ENCODE measurements around the gene PYCR2. TPM values are rescaled to one million over a fixed set of nuclear protein-coding genes. Genes with fewer than 3 reads are reported as not detected.

The PYCR2 gene
- total and polyA plus RNA-seq, 10 of the 15 experiments (the other 5 are each of a cell fraction or from before 2014, with no cell fraction given): 1.7 to 81.8 (median 54.9) TPM

DNA sequence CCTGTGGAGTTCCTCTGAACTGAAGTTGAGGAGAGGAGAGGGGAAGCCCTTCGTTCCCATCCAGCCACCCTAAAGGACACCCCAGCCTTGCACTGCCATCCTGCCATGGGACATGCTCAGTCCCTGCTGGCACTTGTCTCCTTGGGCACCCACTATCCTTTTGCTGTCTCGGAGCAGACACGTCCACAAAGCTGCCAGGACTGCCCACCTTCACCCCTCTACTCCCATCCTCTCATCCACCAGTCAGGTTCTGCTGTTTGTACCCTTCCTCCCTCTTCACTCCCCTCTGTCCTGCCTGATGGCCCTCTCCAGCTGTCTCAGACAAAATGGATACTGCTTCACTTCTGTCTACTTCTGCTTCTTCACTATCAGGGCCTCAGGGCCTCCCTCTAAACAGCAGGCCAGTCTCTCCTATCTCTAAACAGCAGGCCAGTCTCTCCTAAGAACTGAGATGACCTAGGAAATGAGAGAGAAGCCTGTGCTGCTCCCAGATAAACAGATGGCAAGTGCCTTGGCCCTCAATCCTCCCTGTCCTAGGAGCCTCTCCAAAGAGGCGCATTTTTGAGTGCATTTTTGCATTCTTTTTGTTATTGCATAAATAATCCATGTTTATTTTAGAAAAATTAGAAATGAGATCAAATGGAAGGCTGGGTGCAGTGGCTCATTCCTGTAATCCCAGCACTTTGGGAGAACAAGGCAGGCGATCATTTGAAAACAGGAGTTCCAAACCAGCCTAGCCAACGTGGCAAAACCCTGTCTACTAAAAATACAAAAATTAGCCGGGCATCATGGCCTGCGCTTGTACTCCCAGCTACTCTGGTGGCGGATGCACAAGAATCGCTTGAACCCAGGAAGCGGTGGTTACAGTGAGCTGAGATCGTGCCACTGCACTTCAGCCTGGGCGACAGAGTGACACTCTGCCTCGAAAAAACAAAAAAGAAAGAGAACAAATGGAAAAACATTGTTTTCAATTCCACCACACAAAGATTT is 4.4 kb upstream of the PYCR2 start (continued):
- TF ChIP-seq, protein P1, sequence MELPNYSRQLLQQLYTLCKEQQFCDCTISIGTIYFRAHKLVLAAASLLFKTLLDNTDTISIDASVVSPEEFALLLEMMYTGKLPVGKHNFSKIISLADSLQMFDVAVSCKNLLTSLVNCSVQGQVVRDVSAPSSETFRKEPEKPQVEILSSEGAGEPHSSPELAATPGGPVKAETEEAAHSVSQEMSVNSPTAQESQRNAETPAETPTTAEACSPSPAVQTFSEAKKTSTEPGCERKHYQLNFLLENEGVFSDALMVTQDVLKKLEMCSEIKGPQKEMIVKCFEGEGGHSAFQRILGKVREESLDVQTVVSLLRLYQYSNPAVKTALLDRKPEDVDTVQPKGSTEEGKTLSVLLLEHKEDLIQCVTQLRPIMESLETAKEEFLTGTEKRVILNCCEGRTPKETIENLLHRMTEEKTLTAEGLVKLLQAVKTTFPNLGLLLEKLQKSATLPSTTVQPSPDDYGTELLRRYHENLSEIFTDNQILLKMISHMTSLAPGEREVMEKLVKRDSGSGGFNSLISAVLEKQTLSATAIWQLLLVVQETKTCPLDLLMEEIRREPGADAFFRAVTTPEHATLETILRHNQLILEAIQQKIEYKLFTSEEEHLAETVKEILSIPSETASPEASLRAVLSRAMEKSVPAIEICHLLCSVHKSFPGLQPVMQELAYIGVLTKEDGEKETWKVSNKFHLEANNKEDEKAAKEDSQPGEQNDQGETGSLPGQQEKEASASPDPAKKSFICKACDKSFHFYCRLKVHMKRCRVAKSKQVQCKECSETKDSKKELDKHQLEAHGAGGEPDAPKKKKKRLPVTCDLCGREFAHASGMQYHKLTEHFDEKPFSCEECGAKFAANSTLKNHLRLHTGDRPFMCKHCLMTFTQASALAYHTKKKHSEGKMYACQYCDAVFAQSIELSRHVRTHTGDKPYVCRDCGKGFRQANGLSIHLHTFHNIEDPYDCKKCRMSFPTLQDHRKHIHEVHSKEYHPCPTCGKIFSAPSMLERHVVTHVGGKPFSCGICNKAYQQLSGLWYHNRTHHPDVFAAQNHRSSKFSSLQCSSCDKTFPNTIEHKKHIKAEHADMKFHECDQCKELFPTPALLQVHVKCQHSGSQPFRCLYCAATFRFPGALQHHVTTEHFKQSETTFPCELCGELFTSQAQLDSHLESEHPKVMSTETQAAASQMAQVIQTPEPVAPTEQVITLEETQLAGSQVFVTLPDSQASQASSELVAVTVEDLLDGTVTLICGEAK (IDR thresholded peaks at IDR 0.05; ENCODE audit: borderline replicate concordance): no peak
- TF ChIP-seq SREBF1 (IDR thresholded peaks at IDR 0.05; ENCODE audit: low read length) (no peak), IKZF2 (IDR thresholded peaks at IDR 0.05) (no peak), ELK1 (IDR thresholded peaks at IDR 0.05; ENCODE audit: low read depth, low read length) (no peak), ZBTB4 (CRISPR knock-in tag; IDR thresholded peaks at IDR 0.05) (no peak)
- TF ChIP-seq, protein P2, sequence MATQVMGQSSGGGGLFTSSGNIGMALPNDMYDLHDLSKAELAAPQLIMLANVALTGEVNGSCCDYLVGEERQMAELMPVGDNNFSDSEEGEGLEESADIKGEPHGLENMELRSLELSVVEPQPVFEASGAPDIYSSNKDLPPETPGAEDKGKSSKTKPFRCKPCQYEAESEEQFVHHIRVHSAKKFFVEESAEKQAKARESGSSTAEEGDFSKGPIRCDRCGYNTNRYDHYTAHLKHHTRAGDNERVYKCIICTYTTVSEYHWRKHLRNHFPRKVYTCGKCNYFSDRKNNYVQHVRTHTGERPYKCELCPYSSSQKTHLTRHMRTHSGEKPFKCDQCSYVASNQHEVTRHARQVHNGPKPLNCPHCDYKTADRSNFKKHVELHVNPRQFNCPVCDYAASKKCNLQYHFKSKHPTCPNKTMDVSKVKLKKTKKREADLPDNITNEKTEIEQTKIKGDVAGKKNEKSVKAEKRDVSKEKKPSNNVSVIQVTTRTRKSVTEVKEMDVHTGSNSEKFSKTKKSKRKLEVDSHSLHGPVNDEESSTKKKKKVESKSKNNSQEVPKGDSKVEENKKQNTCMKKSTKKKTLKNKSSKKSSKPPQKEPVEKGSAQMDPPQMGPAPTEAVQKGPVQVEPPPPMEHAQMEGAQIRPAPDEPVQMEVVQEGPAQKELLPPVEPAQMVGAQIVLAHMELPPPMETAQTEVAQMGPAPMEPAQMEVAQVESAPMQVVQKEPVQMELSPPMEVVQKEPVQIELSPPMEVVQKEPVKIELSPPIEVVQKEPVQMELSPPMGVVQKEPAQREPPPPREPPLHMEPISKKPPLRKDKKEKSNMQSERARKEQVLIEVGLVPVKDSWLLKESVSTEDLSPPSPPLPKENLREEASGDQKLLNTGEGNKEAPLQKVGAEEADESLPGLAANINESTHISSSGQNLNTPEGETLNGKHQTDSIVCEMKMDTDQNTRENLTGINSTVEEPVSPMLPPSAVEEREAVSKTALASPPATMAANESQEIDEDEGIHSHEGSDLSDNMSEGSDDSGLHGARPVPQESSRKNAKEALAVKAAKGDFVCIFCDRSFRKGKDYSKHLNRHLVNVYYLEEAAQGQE (IDR thresholded peaks at IDR 0.05; ENCODE audit: low read depth, low read length): no peak
- TF ChIP-seq, protein P3, sequence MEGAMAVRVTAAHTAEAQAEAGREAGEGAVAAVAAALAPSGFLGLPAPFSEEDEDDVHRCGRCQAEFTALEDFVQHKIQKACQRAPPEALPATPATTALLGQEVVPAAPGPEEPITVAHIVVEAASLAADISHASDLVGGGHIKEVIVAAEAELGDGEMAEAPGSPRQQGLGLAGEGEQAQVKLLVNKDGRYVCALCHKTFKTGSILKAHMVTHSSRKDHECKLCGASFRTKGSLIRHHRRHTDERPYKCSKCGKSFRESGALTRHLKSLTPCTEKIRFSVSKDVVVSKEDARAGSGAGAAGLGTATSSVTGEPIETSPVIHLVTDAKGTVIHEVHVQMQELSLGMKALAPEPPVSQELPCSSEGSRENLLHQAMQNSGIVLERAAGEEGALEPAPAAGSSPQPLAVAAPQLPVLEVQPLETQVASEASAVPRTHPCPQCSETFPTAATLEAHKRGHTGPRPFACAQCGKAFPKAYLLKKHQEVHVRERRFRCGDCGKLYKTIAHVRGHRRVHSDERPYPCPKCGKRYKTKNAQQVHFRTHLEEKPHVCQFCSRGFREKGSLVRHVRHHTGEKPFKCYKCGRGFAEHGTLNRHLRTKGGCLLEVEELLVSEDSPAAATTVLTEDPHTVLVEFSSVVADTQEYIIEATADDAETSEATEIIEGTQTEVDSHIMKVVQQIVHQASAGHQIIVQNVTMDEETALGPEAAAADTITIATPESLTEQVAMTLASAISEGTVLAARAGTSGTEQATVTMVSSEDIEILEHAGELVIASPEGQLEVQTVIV (IDR thresholded peaks at IDR 0.05; ENCODE audit: borderline replicate concordance, partially characterized antibody): no peak
